HEK293 (cell line): ENCODE results near the gene MAMDC2.

Source experiments
- AEBP2 ChIP-seq: fragments of 450-650 bp; formaldehyde crosslinking; IDR thresholded peaks from 2 replicates; pipeline ENCODE4 v1.5.1; 2016; ENCODE audit warnings: missing biosample characterization, missing genetic modification characterization, borderline replicate concordance
- FEZF1 ChIP-seq: fragments of 450-650 bp; formaldehyde crosslinking; IDR thresholded peaks from 2 replicates; pipeline ENCODE4 v1.5.1; 2016; ENCODE audit warnings: missing biosample characterization, missing genetic modification characterization
- KLF16 ChIP-seq: fragments of 450-650 bp; formaldehyde crosslinking; IDR thresholded peaks from 2 replicates; pipeline ENCODE4 v1.5.1; 2017; ENCODE audit warnings: missing biosample characterization, missing genetic modification characterization
- PRDM4 ChIP-seq: fragments of 450-650 bp; formaldehyde crosslinking; IDR thresholded peaks from 2 replicates; pipeline ENCODE4 v1.5.1; 2017; ENCODE audit warnings: missing biosample characterization, missing genetic modification characterization
- RBAK ChIP-seq: fragments of 450-650 bp; formaldehyde crosslinking; IDR thresholded peaks from 2 replicates; pipeline ENCODE4 v1.5.1; 2016; ENCODE audit warnings: missing biosample characterization, missing genetic modification characterization
- SALL2 ChIP-seq: fragments of 450-650 bp; formaldehyde crosslinking; IDR thresholded peaks from 2 replicates; pipeline ENCODE4 v1.5.0; 2017; ENCODE audit warnings: missing biosample characterization, mild to moderate bottlenecking, missing genetic modification characterization, borderline replicate concordance
- TCF7L2 ChIP-seq: IDR thresholded peaks from 2 replicates; pipeline ENCODE4 v1.6.1; 2011; ENCODE audit warnings: low read depth, mild to moderate bottlenecking, inconsistent platforms, low read length, moderate library complexity, borderline replicate concordance
- TRIM28 ChIP-seq: IDR thresholded peaks from 2 replicates; pipeline ENCODE4 v1.6.1; 2011; ENCODE audit warnings: low read length, control low read depth, borderline replicate concordance
- WT1 ChIP-seq: fragments of 450-650 bp; formaldehyde crosslinking; IDR thresholded peaks from 2 replicates; pipeline ENCODE4 v1.5.1; 2016; ENCODE audit warnings: missing biosample characterization, missing genetic modification characterization
- ZBTB1 ChIP-seq: fragments of 450-650 bp; formaldehyde crosslinking; IDR thresholded peaks from 2 replicates; pipeline ENCODE4 v1.5.1; 2016; ENCODE audit warnings: missing biosample characterization, missing genetic modification characterization
- ZBTB6 ChIP-seq: fragments of 450-650 bp; formaldehyde crosslinking; IDR thresholded peaks from 2 replicates; pipeline ENCODE4 v1.5.1; 2017; ENCODE audit warnings: missing biosample characterization, missing genetic modification characterization
- ZFP69B ChIP-seq: fragments of 450-650 bp; formaldehyde crosslinking; IDR thresholded peaks from 2 replicates; pipeline ENCODE4 v1.5.1; 2016; ENCODE audit warnings: missing biosample characterization, missing genetic modification characterization
- ZIC2 ChIP-seq: fragments of 450-650 bp; formaldehyde crosslinking; IDR thresholded peaks from 2 replicates; pipeline ENCODE4 v1.5.1; 2016; ENCODE audit warnings: missing biosample characterization, missing genetic modification characterization
- ZNF211 ChIP-seq: fragments of 450-650 bp; formaldehyde crosslinking; IDR thresholded peaks from 2 replicates; pipeline ENCODE4 v1.5.1; 2016; ENCODE audit warnings: low read depth, missing biosample characterization, missing genetic modification characterization
- ZNF23 ChIP-seq: fragments of 450-650 bp; formaldehyde crosslinking; IDR thresholded peaks from 2 replicates; pipeline ENCODE4 v1.5.1; 2016; ENCODE audit warnings: missing biosample characterization, missing genetic modification characterization, borderline replicate concordance
- ZNF391 ChIP-seq: fragments of 450-650 bp; formaldehyde crosslinking; IDR thresholded peaks from 2 replicates; pipeline ENCODE4 v1.5.1; 2016; ENCODE audit warnings: low read depth, missing biosample characterization, missing genetic modification characterization, borderline replicate concordance
- ZNF473 ChIP-seq: fragments of 450-650 bp; formaldehyde crosslinking; IDR thresholded peaks from 2 replicates; pipeline ENCODE4 v1.5.1; 2017; ENCODE audit warnings: missing biosample characterization, missing genetic modification characterization
- ZNF518A ChIP-seq: fragments of 450-650 bp; formaldehyde crosslinking; conservative IDR thresholded peaks from 2 replicates; pipeline ENCODE4 v1.5.1; 2016; ENCODE audit warnings: low read depth, missing biosample characterization, missing genetic modification characterization
- ZNF544 ChIP-seq: fragments of 450-650 bp; formaldehyde crosslinking; IDR thresholded peaks from 2 replicates; pipeline ENCODE4 v1.5.0; 2017; ENCODE audit warnings: missing biosample characterization, missing genetic modification characterization
- ZNF549 ChIP-seq: fragments of 450-650 bp; IDR thresholded peaks from 2 replicates; pipeline ENCODE4 v1.5.1; 2018; ENCODE audit warnings: missing biosample characterization, missing genetic modification characterization, mild to moderate bottlenecking, inconsistent platforms, moderate library complexity
- ZNF571 ChIP-seq: fragments of 450-650 bp; formaldehyde crosslinking; IDR thresholded peaks from 2 replicates; pipeline ENCODE4 v1.5.0; 2017; ENCODE audit warnings: missing biosample characterization, missing genetic modification characterization
- ZNF600 ChIP-seq: fragments of 450-650 bp; formaldehyde crosslinking; IDR thresholded peaks from 2 replicates; pipeline ENCODE4 v1.5.1; 2016; ENCODE audit warnings: missing biosample characterization, missing genetic modification characterization
- ZNF670 ChIP-seq: fragments of 450-650 bp; formaldehyde crosslinking; IDR thresholded peaks from 2 replicates; pipeline ENCODE4 v1.5.1; 2016; ENCODE audit warnings: missing biosample characterization, missing genetic modification characterization, low read depth
- ZNF701 ChIP-seq: fragments of 450-650 bp; formaldehyde crosslinking; IDR thresholded peaks from 2 replicates; pipeline ENCODE4 v1.5.1; 2016; ENCODE audit warnings: missing biosample characterization, missing genetic modification characterization
- ZNF785 ChIP-seq: fragments of 450-650 bp; formaldehyde crosslinking; IDR thresholded peaks from 2 replicates; pipeline ENCODE4 v1.5.1; 2016; ENCODE audit warnings: missing biosample characterization, missing genetic modification characterization
- TF ChIP-seq, protein P1 (sequence below): fragments of 450-650 bp; formaldehyde crosslinking; IDR thresholded peaks from 2 replicates; pipeline ENCODE4 v1.5.1; 2016; ENCODE audit warnings: missing biosample characterization, missing genetic modification characterization

Gene MAMDC2

DNA sequence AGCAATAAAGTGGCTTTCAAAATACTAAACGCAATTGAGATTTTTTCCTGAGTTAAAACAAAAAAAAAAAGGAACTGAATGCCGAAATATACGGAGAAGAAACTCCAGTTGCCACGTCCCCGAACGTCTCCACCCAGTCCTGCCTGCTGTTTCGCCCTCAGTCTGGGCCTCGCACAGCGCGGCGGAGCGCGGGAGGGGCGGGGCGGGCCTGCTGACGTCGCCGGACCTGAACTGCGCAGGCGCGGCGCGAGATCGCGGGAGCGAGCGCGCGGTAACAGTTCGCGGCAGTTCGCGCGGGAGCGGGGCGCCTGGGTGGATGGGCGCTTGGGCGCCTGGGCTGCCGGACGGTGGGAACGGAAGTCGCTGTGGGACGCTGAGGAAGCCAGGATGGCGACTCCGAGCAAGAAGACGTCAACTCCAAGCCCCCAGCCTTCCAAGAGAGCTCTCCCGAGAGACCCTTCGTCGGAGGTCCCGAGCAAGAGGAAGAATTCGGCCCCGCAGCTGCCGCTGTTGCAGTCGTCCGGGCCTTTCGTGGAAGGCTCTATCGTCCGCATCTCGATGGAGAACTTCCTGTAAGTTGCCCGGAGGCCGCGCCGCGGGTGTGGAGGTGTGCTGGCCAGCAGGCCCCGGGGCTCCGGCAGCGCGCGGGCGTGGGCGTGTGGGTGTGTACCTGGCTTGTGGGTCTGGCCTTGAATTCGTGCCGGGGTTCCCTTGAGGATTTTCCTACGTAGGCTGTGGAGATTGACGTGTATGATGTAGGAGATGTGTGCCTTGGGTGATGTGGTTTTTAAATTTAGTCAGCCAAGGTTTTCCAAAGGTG lies 215.3 kb downstream of the MAMDC2 start, which contains the start of gene SMC5 (continued):
- TF ChIP-seq ZNF518A (no peak), ZBTB1 (tag by site-specific recombination) (no peak), ZBTB6 (tag by site-specific recombination) (peak; percentile 96), TCF7L2 (no peak), ZNF391 (tag by site-specific recombination) (peak; percentile 12; the same call in 1 of the 2 replicates), ZFP69B (no peak), ZNF211 (tag by site-specific recombination) (no peak), WT1 (tag by site-specific recombination) (no peak), ZNF23 (tag by site-specific recombination) (no peak), SALL2 (tag by site-specific recombination) (no peak), ZIC2 (tag by site-specific recombination) (peak; percentile 33; the same call in 1 of the 2 replicates), TRIM28 (peak; percentile 37; the same call in 1 of the 2 replicates), AEBP2 (tag by site-specific recombination) (no peak), FEZF1 (no peak), KLF16 (tag by site-specific recombination) (peak; percentile 31; the same call in 1 of the 2 replicates), ZNF670 (no peak), ZNF571 (tag by site-specific recombination) (no peak), ZNF473 (tag by site-specific recombination) (no peak), RBAK (no peak), ZNF549 (no peak), ZNF600 (tag by site-specific recombination) (peak; percentile 67; the same call in 1 of the 2 replicates), ZNF701 (no peak), PRDM4 (no peak), ZNF785 (tag by site-specific recombination) (no peak), ZNF544 (no peak)
- TF ChIP-seq, protein P1, sequence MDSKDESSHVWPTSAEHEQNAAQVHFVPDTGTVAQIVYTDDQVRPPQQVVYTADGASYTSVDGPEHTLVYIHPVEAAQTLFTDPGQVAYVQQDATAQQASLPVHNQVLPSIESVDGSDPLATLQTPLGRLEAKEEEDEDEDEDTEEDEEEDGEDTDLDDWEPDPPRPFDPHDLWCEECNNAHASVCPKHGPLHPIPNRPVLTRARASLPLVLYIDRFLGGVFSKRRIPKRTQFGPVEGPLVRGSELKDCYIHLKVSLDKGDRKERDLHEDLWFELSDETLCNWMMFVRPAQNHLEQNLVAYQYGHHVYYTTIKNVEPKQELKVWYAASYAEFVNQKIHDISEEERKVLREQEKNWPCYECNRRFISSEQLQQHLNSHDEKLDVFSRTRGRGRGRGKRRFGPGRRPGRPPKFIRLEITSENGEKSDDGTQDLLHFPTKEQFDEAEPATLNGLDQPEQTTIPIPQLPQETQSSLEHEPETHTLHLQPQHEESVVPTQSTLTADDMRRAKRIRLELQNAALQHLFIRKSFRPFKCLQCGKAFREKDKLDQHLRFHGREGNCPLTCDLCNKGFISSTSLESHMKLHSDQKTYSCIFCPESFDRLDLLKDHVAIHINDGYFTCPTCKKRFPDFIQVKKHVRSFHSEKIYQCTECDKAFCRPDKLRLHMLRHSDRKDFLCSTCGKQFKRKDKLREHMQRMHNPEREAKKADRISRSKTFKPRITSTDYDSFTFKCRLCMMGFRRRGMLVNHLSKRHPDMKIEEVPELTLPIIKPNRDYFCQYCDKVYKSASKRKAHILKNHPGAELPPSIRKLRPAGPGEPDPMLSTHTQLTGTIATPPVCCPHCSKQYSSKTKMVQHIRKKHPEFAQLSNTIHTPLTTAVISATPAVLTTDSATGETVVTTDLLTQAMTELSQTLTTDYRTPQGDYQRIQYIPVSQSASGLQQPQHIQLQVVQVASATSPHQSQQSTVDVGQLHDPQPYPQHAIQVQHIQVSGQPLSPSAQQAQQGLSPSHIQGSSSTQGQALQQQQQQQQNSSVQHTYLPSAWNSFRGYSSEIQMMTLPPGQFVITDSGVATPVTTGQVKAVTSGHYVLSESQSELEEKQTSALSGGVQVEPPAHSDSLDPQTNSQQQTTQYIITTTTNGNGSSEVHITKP (tag by site-specific recombination), result peak; percentile 68; the same call in 1 of the 2 replicates
